Thoracic aorta (tissue), 2 donors: Measurements from ENCODE around the gene DNAH17. TPM values are rescaled to one million over a fixed set of nuclear protein-coding genes. Genes with fewer than 3 reads are reported as not detected.

Experiments
- ATAC-seq: fragments of 150-250 bp; one replicate; pipeline ENCODE4 v1.8.0; 2017; ENCODE audit warnings: low read depth; ENCODE audit not compliant: insufficient number of reproducible peaks, low FRiP score
- DNase-seq: peaks from one replicate; pipeline ENCODE4 v3.0.0-alpha.2; 2020; ENCODE audit warnings: low spot score
- H3K27ac ChIP-seq, 2 donors: fragments of 200-600 bp; sonication (generic); 1 replicate in 1 of 2; 2 replicates in 1 of 2; pipeline ENCODE4 v1.5.1; 2016; ENCODE audit warnings: mild to moderate bottlenecking in 2 of 2, moderate library complexity in 2 of 2
- H3K27me3 ChIP-seq: fragments of 200-600 bp; sonication (generic); replicated peaks from 2 replicates; pipeline ENCODE4 v1.6.0; 2016; ENCODE audit warnings: mild to moderate bottlenecking; ENCODE audit not compliant: insufficient read depth
- H3K36me3 ChIP-seq: fragments of 200-600 bp; sonication (generic); one replicate; pipeline ENCODE4 v1.5.1; 2016
- H3K4me1 ChIP-seq, 2 donors: fragments of 200-600 bp; sonication (generic); 1 replicate in 1 of 2; 2 replicates in 1 of 2; pipeline versions ENCODE4 v1.5.1 to v1.6.0; 2016; ENCODE audit warnings: low read depth in 2 of 2, mild to moderate bottlenecking in 1 of 2; ENCODE audit not compliant: control insufficient read depth in 1 of 2
- H3K4me3 ChIP-seq: fragments of 200-600 bp; sonication (generic); 2 replicates; pipeline ENCODE4 v1.5.1; 2016; ENCODE audit warnings: mild to moderate bottlenecking
- H3K9me3 ChIP-seq: fragments of 200-600 bp; sonication (generic); 2 replicates; pipeline ENCODE4 v1.5.1; 2016
- CTCF ChIP-seq: fragments of 200-600 bp; sonication (generic); IDR thresholded peaks from one replicate; pipeline ENCODE4 v1.5.1; 2019; ENCODE audit warnings: antibody characterized with exemption
- total RNA-seq, 2 donors: library from RNA; depleted of rRNA; stranded (reverse); fragments of >200 nt; gene quantifications; one replicate each; pipeline versions ENCODE4 v1.1.0 to v1.2.3, GENCODE V29; 2016

The DNAH17 gene
- total RNA-seq, 2 donors from 2014 or later, result 0.14 TPM

- TF ChIP-seq CTCF, result no peak
- ATAC-seq (no peak), DNase-seq (no peak)
- no peaks in the 10 kb centered on the region for H3K9me3 ChIP-seq
- no peak overlapping the region for H3K27ac ChIP-seq
- H3K4me1 ChIP-seq, result peaks cover 10 to 18% of the 10 kb centered on the region in 2 donors
- H3K4me3 ChIP-seq, result no peak overlapping the region
- H3K27me3 ChIP-seq, result no peaks in the 10 kb centered on the region
- H3K36me3 ChIP-seq, result no peaks in the 10 kb centered on the region
Observed at GRCh38 chr17:78621720-78622490, 44.7 kb upstream of the DNAH17 start.

DNA sequence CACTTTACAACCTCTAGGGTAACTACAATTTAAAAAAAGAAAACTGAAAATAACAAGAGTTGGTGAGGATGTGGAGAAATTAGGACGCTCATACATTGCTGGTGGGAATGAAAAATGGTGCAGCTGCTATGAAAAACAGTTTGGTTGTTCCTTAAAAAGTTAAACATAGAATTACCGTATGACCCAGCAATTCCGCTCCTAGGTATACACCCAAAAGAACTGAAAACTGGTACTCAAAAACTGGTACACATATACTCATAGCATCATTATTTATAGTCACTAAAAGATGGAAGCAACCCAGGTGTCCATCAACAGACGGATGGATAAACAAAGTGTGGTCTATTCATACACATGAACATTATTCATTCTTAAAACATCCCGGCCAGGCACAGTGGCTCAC, 42.9 kb upstream of the DNAH17 start:
- DNase-seq, result no peak
- no peak for ATAC-seq
- no peaks in the 10 kb centered on the region for H3K9me3 ChIP-seq
- H3K36me3 ChIP-seq, result no peaks in the 10 kb centered on the region
- H3K4me3 ChIP-seq, result no peak overlapping the region
- no peaks in the 10 kb centered on the region for H3K27me3 ChIP-seq
- peaks cover 14 to 29% of the 10 kb centered on the region in 2 donors for H3K4me1 ChIP-seq
- no peak for TF ChIP-seq CTCF
- H3K27ac ChIP-seq, result no peak overlapping the region

DNA sequence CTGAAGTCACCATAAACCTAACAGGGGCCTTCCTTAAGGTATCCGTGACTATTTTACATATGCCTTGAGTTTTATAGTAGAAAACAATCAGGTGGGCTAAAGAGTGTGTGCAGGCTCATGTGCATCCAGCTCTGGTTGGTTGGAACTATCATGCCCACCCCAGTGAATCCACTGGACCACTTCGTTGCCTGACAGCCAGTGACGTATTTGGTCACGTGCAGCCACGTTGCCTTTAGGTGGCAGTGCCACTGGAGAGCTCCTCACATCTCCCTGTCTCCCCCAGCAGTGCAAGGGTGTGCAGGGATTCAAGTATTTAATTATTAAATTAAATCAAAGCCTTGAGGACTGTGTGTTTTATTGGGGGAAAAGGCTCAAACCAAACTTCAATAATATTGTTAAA, 42.1 kb upstream of the DNAH17 start:
- Histone ChIP-seq H3K36me3 (no peaks in the 10 kb centered on the region), H3K27me3 (no peaks in the 10 kb centered on the region), H3K4me1 (peaks cover 14 to 29% of the 10 kb centered on the region in 2 donors), H3K9me3 (no peaks in the 10 kb centered on the region), H3K4me3 (no peak overlapping the region), H3K27ac (no peak overlapping the region)
- ATAC-seq (no peak), DNase-seq (no peak)
- TF ChIP-seq CTCF, result no peak

GRCh38 chr17:78618264-78619066, 41.3 kb upstream of the DNAH17 start:
- H3K4me3 ChIP-seq, result no peak overlapping the region
- H3K4me1 ChIP-seq, result peaks cover 14 to 29% of the 10 kb centered on the region in 2 donors
- H3K9me3 ChIP-seq, result no peaks in the 10 kb centered on the region
- H3K36me3 ChIP-seq, result no peaks in the 10 kb centered on the region
- no peaks in the 10 kb centered on the region for H3K27me3 ChIP-seq
- ATAC-seq, result no peak
- DNase-seq, result no peak
- no peak for TF ChIP-seq CTCF
- peak overlapping the region; percentile 65 for H3K27ac ChIP-seq

DNA sequence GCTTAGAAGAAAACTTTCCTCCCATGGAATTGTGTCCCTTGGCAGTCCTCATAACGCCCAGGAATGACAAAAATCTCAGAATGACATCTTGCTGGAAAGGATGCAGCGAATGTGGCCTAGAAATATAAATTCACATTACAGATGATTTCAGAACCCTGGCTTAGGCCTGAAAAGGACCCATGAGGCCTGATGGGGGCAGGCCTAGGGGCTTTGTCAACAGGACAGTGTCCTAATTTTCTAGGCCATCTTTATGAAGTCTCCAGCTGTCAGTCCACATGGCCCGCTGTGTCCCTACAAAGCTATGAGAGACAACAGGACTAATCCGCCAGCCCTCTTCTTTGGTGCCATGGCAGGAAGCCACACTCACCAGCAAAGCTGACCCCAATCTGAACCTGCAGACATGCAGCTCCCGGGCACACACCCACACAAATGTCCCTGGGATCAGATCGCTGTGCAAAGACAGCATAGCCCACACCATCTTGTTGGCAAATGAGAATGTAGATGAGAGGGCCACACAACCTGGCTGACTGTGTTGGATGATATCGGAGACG, 40.4 kb upstream of the DNAH17 start:
- Histone ChIP-seq H3K36me3 (no peaks in the 10 kb centered on the region), H3K4me1 (peaks cover 14 to 29% of the 10 kb centered on the region in 2 donors), H3K27me3 (no peaks in the 10 kb centered on the region), H3K27ac (peak overlapping the region; percentile 65), H3K4me3 (no peak overlapping the region), H3K9me3 (no peaks in the 10 kb centered on the region)
- ATAC-seq (no peak), DNase-seq (no peak)
- no peak for TF ChIP-seq CTCF
